Esophagus muscularis mucosa (tissue), 2 donors: ENCODE data around the gene UBE2Z.

Source experiments
- POLR2A ChIP-seq: fragments of 450-650 bp; IDR thresholded peaks from one replicate; pipeline ENCODE4 v1.6.1; 2017; ENCODE audit warnings: antibody characterized with exemption, moderate library complexity, mild to moderate bottlenecking, low read depth
- POLR2AphosphoS5 ChIP-seq, 2 donors: sonication (generic); formaldehyde crosslinking; IDR thresholded peaks; one replicate each; pipeline ENCODE4 v1.6.1; 2017; ENCODE audit warnings: antibody characterized with exemption in 2 of 2

DNA sequence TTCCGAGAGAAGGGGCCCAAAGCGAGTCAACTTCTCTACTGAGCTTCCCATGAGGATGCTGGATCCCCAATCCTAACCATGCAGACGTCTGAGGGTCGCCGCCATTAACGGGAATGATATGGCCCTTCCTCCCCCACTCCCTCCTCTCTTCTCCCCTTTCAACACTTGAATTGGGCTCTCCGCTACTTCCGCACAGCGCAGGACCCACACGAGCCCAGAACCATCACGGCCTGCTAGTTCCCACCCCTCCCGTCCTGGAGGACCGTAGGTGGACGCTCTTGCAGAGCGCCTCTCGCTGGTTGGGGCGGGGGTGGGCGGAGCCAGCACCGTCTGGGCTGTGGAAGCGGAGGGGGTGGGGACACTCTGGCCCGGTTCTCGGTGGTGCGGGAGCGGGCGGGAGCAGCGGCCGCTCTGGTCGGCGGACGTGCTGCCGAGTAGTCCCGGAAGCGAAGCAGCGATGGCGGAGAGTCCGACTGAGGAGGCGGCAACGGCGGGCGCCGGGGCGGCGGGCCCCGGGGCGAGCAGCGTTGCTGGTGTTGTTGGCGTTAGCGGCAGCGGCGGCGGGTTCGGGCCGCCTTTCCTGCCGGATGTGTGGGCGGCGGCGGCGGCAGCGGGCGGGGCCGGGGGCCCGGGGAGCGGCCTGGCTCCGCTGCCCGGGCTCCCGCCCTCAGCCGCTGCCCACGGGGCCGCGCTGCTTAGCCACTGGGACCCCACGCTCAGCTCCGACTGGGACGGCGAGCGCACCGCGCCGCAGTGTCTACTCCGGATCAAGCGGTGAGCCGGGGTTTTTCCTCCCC lies at the start of gene UBE2Z:
- TF ChIP-seq POLR2AphosphoS5 (IDR thresholded peaks at IDR 0.05) (peak; percentile 92 to 98), POLR2A (peak; percentile 74)
